GM18870 (cell line): ENCODE measurements around the gene CDK10.
"Not testable (repeated sequence)": the region's sequence is repeated elsewhere in the genome, so short reads cannot be mapped to it uniquely, and the experiment has no call there.

Experiments used
- ATAC-seq: cut with Tn5 transposase; IDR thresholded peaks from one replicate; pipeline ENCODE4 v1.9.1; 2021; ENCODE audit warnings: moderate library complexity; ENCODE audit not compliant: unreplicated experiment

CDK10 gene

GRCh38 chr16:89686520-89687091 is at the start of gene CDK10:
CDK10 (plus strand) TSS chr16:89686689; CDS start chr16:89686711, 22 bp downstream.
- peak; percentile 72 for ATAC-seq

GRCh38 chr16:89637379-89637778 is 49.1 kb upstream of the CDK10 start:
- no peak for ATAC-seq

GRCh38 chr16:89638455-89638854 is 48.0 kb upstream of the CDK10 start:
- no peak for ATAC-seq

GRCh38 chr16:89639385-89639784 is 47.1 kb upstream of the CDK10 start:
- no peak for ATAC-seq

- ATAC-seq = no peak
Observed at GRCh38 chr16:89641458-89642119, 44.9 kb upstream of the CDK10 start.

GRCh38 chr16:89642574-89642973 is 43.9 kb upstream of the CDK10 start:
- no peak for ATAC-seq

GRCh38 chr16:89643769-89644300 is 42.7 kb upstream of the CDK10 start:
- no peak for ATAC-seq

GRCh38 chr16:89645122-89645521 is 41.4 kb upstream of the CDK10 start:
- no peak for ATAC-seq

GRCh38 chr16:89646270-89646669 is 40.2 kb upstream of the CDK10 start:
- ATAC-seq = no peak

- ATAC-seq = no peak
Observed at GRCh38 chr16:89646906-89647305, 39.6 kb upstream of the CDK10 start.

- no peak for ATAC-seq
Observed at GRCh38 chr16:89651584-89651983, 34.9 kb upstream of the CDK10 start.

GRCh38 chr16:89653656-89654295 is 32.7 kb upstream of the CDK10 start:
- no peak for ATAC-seq

- ATAC-seq = no peak
Observed at GRCh38 chr16:89655062-89655643, 31.3 kb upstream of the CDK10 start.

GRCh38 chr16:89656435-89657121 is 29.9 kb upstream of the CDK10 start:
- no peak for ATAC-seq

- peak; percentile 79 for ATAC-seq
Observed at GRCh38 chr16:89657442-89658220, 28.9 kb upstream of the CDK10 start, which contains the start of the genes CHMP1A and SPATA33. CHMP1A (minus strand) TSS chr16:89657708; CDS start chr16:89657588, 120 bp downstream. SPATA33 (plus strand) TSS chr16:89657836; CDS start chr16:89657912, 76 bp downstream.

- ATAC-seq = no peak
Observed at GRCh38 chr16:89658221-89658879, 28.1 kb upstream of the CDK10 start.

GRCh38 chr16:89660146-89660545 is 26.3 kb upstream of the CDK10 start:
- ATAC-seq = no peak

GRCh38 chr16:89661215-89661614 is 25.3 kb upstream of the CDK10 start:
- no peak for ATAC-seq

GRCh38 chr16:89664238-89664637 is 22.3 kb upstream of the CDK10 start:
- ATAC-seq = not testable (repeated sequence)

GRCh38 chr16:89667000-89667399 is 19.5 kb upstream of the CDK10 start:
- ATAC-seq = not testable (repeated sequence)
